HG03159 (cell line): ENCODE measurements around the gene RFX1.
"Not testable (repeated sequence)": the region's sequence is repeated elsewhere in the genome, so short reads cannot be mapped to it uniquely, and the experiment has no call there.

Experiments used
- ATAC-seq: cut with Tn5 transposase; IDR thresholded peaks from one replicate; pipeline ENCODE4 v1.9.1; 2021; ENCODE audit warnings: mild to moderate bottlenecking, moderate library complexity; ENCODE audit not compliant: unreplicated experiment

Gene RFX1

GRCh38 chr19:13979686-13980085 lies 26.4 kb downstream of the RFX1 start:
- no peak for ATAC-seq

DNA sequence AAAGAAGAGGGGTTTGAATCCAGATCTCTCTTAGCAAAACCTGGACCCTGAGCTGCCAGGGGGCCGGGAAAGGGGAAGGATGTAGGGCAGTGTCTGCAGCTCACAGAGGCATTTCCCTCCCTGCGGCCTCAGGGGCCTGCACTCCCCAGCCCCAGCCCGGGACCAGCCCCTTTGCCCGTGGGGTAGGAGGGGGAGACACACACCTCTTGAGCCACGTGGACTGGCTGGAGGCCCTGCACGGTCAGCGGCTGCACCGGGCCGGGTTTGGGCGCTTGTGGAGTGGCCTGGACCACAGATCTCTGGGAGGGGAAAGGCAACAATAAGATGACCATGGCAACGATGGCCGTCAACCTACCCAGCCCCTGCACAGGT lies 26.9 kb downstream of the RFX1 start:
- ATAC-seq, result no peak

- ATAC-seq, result no peak
These were observed 27.5 kb downstream of the RFX1 start for GRCh38 chr19:13978351-13979243.

- no peak for ATAC-seq
These were observed 28.3 kb downstream of the RFX1 start for GRCh38 chr19:13977803-13978202.

DNA sequence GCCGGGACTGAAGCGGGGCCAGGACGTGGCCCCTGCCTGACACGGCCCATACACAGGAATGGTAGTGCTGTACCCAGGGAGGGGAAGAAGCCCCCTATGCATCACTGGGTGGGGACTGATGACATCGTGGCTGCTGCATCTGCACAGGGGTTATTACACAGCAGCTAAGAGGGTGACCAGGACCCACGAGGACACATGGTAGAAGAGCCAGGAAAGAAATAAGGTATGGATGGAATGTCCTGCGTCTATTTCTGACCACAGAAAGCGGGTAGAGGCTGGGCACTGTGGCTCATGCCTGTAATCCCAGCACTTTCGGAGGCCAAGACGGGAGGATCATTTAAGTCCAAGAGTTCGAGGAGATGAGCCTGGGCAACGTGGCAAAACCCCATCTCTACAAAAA lies 29.7 kb downstream of the RFX1 start:
- no peak for ATAC-seq

- no peak for ATAC-seq
These were observed 30.2 kb downstream of the RFX1 start for GRCh38 chr19:13975870-13976269.

GRCh38 chr19:13974073-13974472 lies 32.0 kb downstream of the RFX1 start:
- no peak for ATAC-seq

- not testable (repeated sequence) for ATAC-seq
These were observed 32.6 kb downstream of the RFX1 start for GRCh38 chr19:13973479-13973878.

- ATAC-seq, result no peak
These were observed 33.6 kb downstream of the RFX1 start for GRCh38 chr19:13972368-13973155.

DNA sequence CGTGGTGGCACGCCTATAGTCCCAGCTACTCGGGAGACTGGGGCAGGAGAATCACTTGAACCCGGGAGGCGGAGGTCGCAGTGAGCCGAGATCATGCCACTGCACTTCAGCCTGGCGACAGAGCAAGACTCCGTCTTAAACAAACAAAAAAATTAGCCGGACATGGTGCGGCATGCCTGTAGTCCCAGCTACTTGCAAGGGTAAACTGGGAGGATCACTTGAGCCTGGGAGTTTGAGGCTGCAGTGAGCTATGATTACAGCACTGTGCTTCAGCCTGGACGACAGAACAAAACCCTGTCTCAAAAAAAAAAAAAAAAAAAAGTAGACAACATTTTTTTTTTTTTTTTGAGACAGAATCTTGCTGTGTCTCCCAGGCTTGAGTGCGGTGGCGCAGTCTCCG lies 34.3 kb downstream of the RFX1 start:
- not testable (repeated sequence) for ATAC-seq

DNA sequence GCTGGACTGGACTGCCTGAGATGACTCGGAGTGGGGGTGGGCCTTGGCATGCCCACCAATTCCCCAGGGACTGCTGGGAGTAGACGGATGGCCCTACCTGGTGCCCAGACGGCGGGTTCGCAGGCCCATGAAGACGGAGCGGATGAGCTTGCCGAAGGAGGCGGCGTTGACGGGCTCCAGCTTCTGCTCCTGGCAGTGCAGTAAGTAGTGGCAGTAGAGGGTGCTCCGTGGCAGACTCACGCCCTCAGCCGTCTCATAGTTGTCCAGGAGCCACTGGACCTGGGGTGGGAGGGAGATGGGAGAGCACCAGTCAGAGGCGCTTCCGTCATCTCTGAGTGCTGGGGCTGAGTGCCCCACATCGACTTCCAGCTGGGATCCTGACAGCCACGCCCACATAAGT lies 36.2 kb downstream of the RFX1 start:
- no peak for ATAC-seq

GRCh38 chr19:13968999-13969398 lies 37.1 kb downstream of the RFX1 start:
- no peak for ATAC-seq

GRCh38 chr19:13968383-13968935 lies 37.7 kb downstream of the RFX1 start:
- ATAC-seq, result no peak

GRCh38 chr19:13967206-13967605 lies 38.9 kb downstream of the RFX1 start:
- ATAC-seq, result not testable (repeated sequence)

GRCh38 chr19:13966684-13967128 lies 39.4 kb downstream of the RFX1 start:
- no peak for ATAC-seq

DNA sequence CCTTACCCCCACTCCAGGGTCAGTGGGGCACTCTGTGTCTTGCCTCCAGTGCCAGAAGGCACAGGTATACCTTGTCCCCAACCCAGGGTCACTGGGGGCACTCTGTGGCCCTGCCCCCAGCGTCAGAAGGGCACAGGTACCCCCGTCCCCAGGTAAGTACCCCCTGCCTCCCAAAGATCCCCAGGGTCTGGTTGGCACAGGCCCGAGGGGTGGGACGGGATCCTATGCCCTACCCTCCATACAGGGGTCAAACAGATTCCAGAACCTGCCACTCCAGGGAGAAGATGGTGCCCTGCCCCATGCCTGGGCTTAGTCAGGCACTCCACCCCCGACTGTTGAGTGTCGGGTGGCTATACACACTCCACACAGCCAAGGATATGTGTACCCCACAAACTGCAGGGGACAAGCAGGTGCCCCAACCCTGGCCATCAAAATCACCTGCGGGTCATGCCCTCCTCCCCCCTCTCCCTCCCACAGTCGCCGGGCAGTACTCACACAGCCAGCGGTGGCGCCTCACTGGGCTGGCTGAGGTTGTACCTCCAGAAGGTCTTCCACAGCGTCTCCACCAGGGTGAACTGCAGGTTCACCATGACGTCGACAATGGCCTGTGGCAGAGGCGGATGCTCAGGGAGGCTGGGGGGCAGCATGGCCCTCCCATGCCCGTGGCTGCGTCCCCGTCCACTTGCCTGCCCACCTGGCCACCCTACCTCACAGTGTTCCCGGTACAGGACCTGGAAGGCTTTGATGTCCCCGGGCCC lies 40.0 kb downstream of the RFX1 start:
- ATAC-seq, result no peak

- ATAC-seq, result no peak
These were observed 40.7 kb downstream of the RFX1 start for GRCh38 chr19:13965377-13965896.

DNA sequence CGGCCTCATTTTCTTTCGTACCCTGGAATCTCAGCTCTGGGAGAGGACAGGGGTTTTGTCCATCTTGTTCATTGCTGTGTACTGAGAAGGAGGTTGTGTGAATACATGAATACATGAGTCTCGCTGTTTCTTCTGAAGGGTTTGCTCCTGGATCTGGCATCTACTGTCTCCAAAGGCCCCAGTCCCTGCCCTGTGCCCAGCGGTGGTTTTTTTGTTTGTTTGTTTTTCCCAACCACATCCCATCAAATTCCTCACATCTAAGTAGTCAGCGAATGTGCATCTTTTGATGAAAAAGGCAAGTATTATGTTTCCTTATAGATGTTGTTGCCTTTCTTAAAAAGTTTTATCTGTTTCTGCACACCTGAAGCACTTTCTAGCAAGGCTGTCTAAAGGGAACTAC lies 41.3 kb downstream of the RFX1 start:
- no peak for ATAC-seq

DNA sequence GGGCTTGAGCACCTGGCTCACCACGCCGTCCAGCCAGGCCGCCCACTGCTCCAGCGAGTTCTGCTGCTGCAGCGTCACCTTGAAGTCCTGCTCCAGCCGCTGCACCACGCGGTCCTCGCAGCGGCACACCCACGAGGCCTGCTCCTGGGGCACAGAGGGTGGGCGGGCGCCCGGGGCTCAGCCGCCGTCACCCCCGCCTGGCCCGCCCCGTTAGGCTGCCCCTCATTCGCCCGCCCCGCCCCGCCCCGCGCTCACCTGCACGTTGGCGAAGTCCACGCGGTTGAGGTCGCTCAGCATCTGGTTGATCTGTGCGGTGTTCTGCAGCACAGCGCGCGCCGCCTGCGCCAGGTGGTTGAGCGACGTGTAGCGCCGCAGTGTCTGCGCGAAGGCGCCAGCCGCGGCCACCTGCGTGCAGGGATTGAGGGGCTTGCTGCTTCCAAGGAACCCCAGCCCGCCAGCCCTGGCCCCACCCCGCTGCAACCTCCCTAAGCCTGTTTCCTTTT lies 42.5 kb downstream of the RFX1 start:
- ATAC-seq, result no peak
